HEK293 (cell line): ENCODE data around the gene CTSE.

Experiments
- CTCF ChIA-PET: fragments of 350-600 bp; formaldehyde crosslinking; extraction: SDS; loops from one replicate; lab custom pipeline; 2021; ENCODE audit warnings: antibody characterized with exemption; lab: Yijun Ruan, JAX
- POLR2A ChIA-PET: fragments of 300-600 bp; formaldehyde crosslinking; extraction: SDS; loops from one replicate; lab custom pipeline; 2020; ENCODE audit warnings: antibody characterized with exemption, inconsistent platforms; lab: Yijun Ruan, JAX
- H3K27ac ChIP-seq: fragments of 200-500 bp; sonication (Bioruptor generic); 2 replicates; pipeline ENCODE4 v1.5.1; 2014; ENCODE audit warnings: low read depth, low read length, control low read depth, inconsistent platforms; ENCODE audit errors: extremely low read depth
- H3K36me3 ChIP-seq, 2 experiments: fragments of 200-500 bp in 1 of 2; sonication (Bioruptor generic) in 1 of 2; 1 replicate in 1 of 2; 2 replicates in 1 of 2; pipeline ENCODE4 v1.5.1; 2014 to 2017; ENCODE audit warnings: inconsistent platforms in 2 of 2, low read length in 2 of 2; ENCODE audit not compliant: control insufficient read depth in 2 of 2, insufficient read depth in 1 of 2
- H3K4me1 ChIP-seq: fragments of 200-500 bp; sonication (Bioruptor generic); 2 replicates; pipeline ENCODE4 v1.5.1; 2014; ENCODE audit warnings: mild to moderate bottlenecking, low read length, inconsistent platforms; ENCODE audit not compliant: control insufficient read depth, insufficient read depth
- H3K4me3 ChIP-seq: 2 replicates; pipeline ENCODE4 v1.5.1; 2011; ENCODE audit warnings: low read depth, mild to moderate bottlenecking, control low read depth, low read length, moderate library complexity
- H3K9me3 ChIP-seq: fragments of 200-500 bp; sonication (Bioruptor generic); 2 replicates; pipeline ENCODE4 v1.5.1; 2014; ENCODE audit warnings: low read depth, low read length, inconsistent platforms; ENCODE audit not compliant: control insufficient read depth, insufficient read depth
- EGR2 ChIP-seq: fragments of 450-650 bp; formaldehyde crosslinking; IDR thresholded peaks from 2 replicates; pipeline ENCODE4 v1.5.1; 2016; ENCODE audit warnings: low read depth, missing biosample characterization, missing genetic modification characterization
- HIC1 ChIP-seq: fragments of 450-650 bp; formaldehyde crosslinking; IDR thresholded peaks from 2 replicates; pipeline ENCODE4 v1.5.1; 2016; ENCODE audit warnings: missing biosample characterization, missing genetic modification characterization
- KLF9 ChIP-seq: fragments of 450-650 bp; formaldehyde crosslinking; IDR thresholded peaks from 2 replicates; pipeline ENCODE4 v1.5.1; 2016; ENCODE audit warnings: missing biosample characterization, missing genetic modification characterization, low read depth
- MEIS1 ChIP-seq: sonication (generic); formaldehyde crosslinking; IDR thresholded peaks from 2 replicates; pipeline ENCODE4 v1.8.1; 2022; ENCODE audit warnings: missing genetic modification reagents, mild to moderate bottlenecking, borderline replicate concordance
- MYNN ChIP-seq: fragments of 450-650 bp; formaldehyde crosslinking; IDR thresholded peaks from 2 replicates; pipeline ENCODE4 v1.5.1; 2016; ENCODE audit warnings: missing biosample characterization, missing genetic modification characterization, borderline replicate concordance
- PBX3 ChIP-seq: sonication (generic); formaldehyde crosslinking; IDR thresholded peaks from 2 replicates; pipeline ENCODE4 v1.8.1; 2022; ENCODE audit warnings: mild to moderate bottlenecking, moderate library complexity, missing genetic modification reagents
- REPIN1 ChIP-seq: fragments of 450-650 bp; formaldehyde crosslinking; IDR thresholded peaks from 2 replicates; pipeline ENCODE4 v1.5.1; 2017; ENCODE audit warnings: missing biosample characterization, missing genetic modification characterization, low read depth
- REST ChIP-seq: fragments of 450-650 bp; formaldehyde crosslinking; IDR thresholded peaks from 2 replicates; pipeline ENCODE4 v1.5.1; 2016; ENCODE audit warnings: missing biosample characterization, missing genetic modification characterization
- SETDB1 ChIP-seq: IDR thresholded peaks from one replicate; pipeline ENCODE4 v1.6.1; 2017; ENCODE audit warnings: mild to moderate bottlenecking, low read length, moderate library complexity, mixed read lengths; ENCODE audit not compliant: insufficient read length
- ZBTB21 ChIP-seq: fragments of 450-650 bp; formaldehyde crosslinking; IDR thresholded peaks from 2 replicates; pipeline ENCODE4 v1.5.1; 2017; ENCODE audit warnings: missing biosample characterization, missing genetic modification characterization
- ZFHX2 ChIP-seq: fragments of 450-650 bp; formaldehyde crosslinking; conservative IDR thresholded peaks from 2 replicates; pipeline ENCODE4 v1.5.1; 2016; ENCODE audit warnings: missing biosample characterization, missing genetic modification characterization
- ZNF423 ChIP-seq: fragments of 450-650 bp; formaldehyde crosslinking; IDR thresholded peaks from 2 replicates; pipeline ENCODE4 v1.5.1; 2016; ENCODE audit warnings: missing biosample characterization, missing genetic modification characterization
- ZNF544 ChIP-seq: fragments of 450-650 bp; formaldehyde crosslinking; IDR thresholded peaks from 2 replicates; pipeline ENCODE4 v1.5.0; 2017; ENCODE audit warnings: missing biosample characterization, missing genetic modification characterization
- ZNF560 ChIP-seq: fragments of 450-650 bp; formaldehyde crosslinking; IDR thresholded peaks from 2 replicates; pipeline ENCODE4 v1.5.1; 2017; ENCODE audit warnings: missing biosample characterization, missing genetic modification characterization, borderline replicate concordance
- ZNF629 ChIP-seq: fragments of 450-650 bp; formaldehyde crosslinking; IDR thresholded peaks from 2 replicates; pipeline ENCODE4 v1.5.1; 2017; ENCODE audit warnings: missing biosample characterization, missing genetic modification characterization
- ZNF639 ChIP-seq: fragments of 450-650 bp; formaldehyde crosslinking; IDR thresholded peaks from 2 replicates; pipeline ENCODE4 v1.5.1; 2016; ENCODE audit warnings: missing biosample characterization, missing genetic modification characterization
- ZNF747 ChIP-seq: fragments of 450-650 bp; formaldehyde crosslinking; IDR thresholded peaks from 2 replicates; pipeline ENCODE4 v1.5.1; 2016; ENCODE audit warnings: missing biosample characterization, missing genetic modification characterization
- ZSCAN23 ChIP-seq: fragments of 450-650 bp; formaldehyde crosslinking; IDR thresholded peaks from 2 replicates; pipeline ENCODE4 v1.5.1; 2016; ENCODE audit warnings: missing biosample characterization, missing genetic modification characterization

The CTSE gene

GRCh38 chr1:206013026-206013795, 10.5 kb downstream of the CTSE start:
- POLR2A ChIA-PET = no interaction called here
- no peak for TF ChIP-seq REST (tag by site-specific recombination)
- TF ChIP-seq ZNF423 (tag by site-specific recombination) = no peak
- no peak for TF ChIP-seq PBX3 (CRISPR knock-in tag)
- no peak for TF ChIP-seq SETDB1
- no peak for TF ChIP-seq ZNF544 (tag by site-specific recombination)
- TF ChIP-seq ZNF560 (tag by site-specific recombination) = no peak
- TF ChIP-seq MYNN (tag by site-specific recombination) = no peak
- no peak for TF ChIP-seq ZSCAN23 (tag by site-specific recombination)
- TF ChIP-seq MEIS1 (CRISPR knock-in tag) = no peak
- no peak for TF ChIP-seq ZNF639

GRCh38 chr1:206012086-206012859, 11.4 kb downstream of the CTSE start:
- H3K4me1 ChIP-seq = no peaks in the 10 kb centered on the region
- ChIA-PET POLR2A (no interaction called here), CTCF (interaction anchor here (0.6 to 1.0 kb wide), 2 partner anchors 18 to 567 kb away, joined by 4 to 5 read pairs; no protein-coding TSS in a partner anchor)
- TF ChIP-seq ZFHX2 (peak; percentile 86), REPIN1 (tag by site-specific recombination) (no peak), ZBTB21 (tag by site-specific recombination) (no peak), ZNF747 (no peak), EGR2 (peak; percentile 93), ZNF629 (tag by site-specific recombination) (no peak), HIC1 (tag by site-specific recombination) (no peak), KLF9 (no peak)

More at GRCh38 chr1:206013026-206013795, 10.5 kb downstream of the CTSE start:
- CTCF ChIA-PET = interaction anchor here (0.5 to 0.6 kb wide), 2 partner anchors 202 to 568 kb away, joined by 4 to 5 read pairs; no protein-coding TSS in a partner anchor
- Histone ChIP-seq H3K27ac (no peak overlapping the region), H3K4me1 (no peaks in the 10 kb centered on the region), H3K4me3 (no peak overlapping the region), H3K9me3 (no peaks in the 10 kb centered on the region), H3K36me3 (no peaks in the 10 kb centered on the region)

More at GRCh38 chr1:206012086-206012859, 11.4 kb downstream of the CTSE start:
- no peaks in the 10 kb centered on the region for H3K9me3 ChIP-seq
- no peaks in the 10 kb centered on the region for H3K36me3 ChIP-seq
- no peak overlapping the region for H3K4me3 ChIP-seq
- H3K27ac ChIP-seq = no peak overlapping the region
